Erythroblast (primary cell): ENCODE measurements around the gene ADPRHL1.

Source experiments
- GATA1 ChIP-seq: IDR thresholded peaks from 2 replicates; pipeline ENCODE4 v1.6.1; 2011; ENCODE audit warnings: low read depth, mild to moderate bottlenecking, control low read depth, low read length, moderate library complexity
- POLR2A ChIP-seq: IDR thresholded peaks from 2 replicates; pipeline ENCODE4 v1.6.1; 2011; ENCODE audit warnings: mild to moderate bottlenecking, low read length

- TF ChIP-seq POLR2A = no peak
- TF ChIP-seq GATA1 = no peak
These were observed 32.3 kb upstream of the ADPRHL1 start for GRCh38 chr13:113485545-113485944.
